Measurements from ENCODE around the gene PEX11G.
"Not testable (repeated sequence)": the region's sequence is repeated elsewhere in the genome, so short reads cannot be mapped to it uniquely, and the experiment has no call there.

PEX11G gene

GRCh38 chr19:7454998-7455397, 33.8 kb downstream of the PEX11G start:
- Histone ChIP-seq H3K27ac (ENCODE audit: low read depth, low read length) (no peak overlapping the region), H3F3A (ENCODE audit: control insufficient read depth, insufficient read depth) (no peaks in the 10 kb centered on the region), H3K9me2 (replicated peaks; ENCODE audit: control insufficient read depth, low read length) (peaks cover 6% of the 10 kb centered on the region; the same call in 1 of the 2 replicates), H3K4me1 (ENCODE audit: control insufficient read depth, low read length) (no peaks in the 10 kb centered on the region), H4K20me1 (ENCODE audit: control insufficient read depth, insufficient read depth, low read depth, low read length) (peaks cover 6% of the 10 kb centered on the region; the same call in 1 of the 2 replicates), H3K36me3 (ENCODE audit: control insufficient read depth, low read length) (peaks cover 92% of the 10 kb centered on the region), H3K27me3 (ENCODE audit: control insufficient read depth, low read length) (no peaks in the 10 kb centered on the region), H3K4me3 (ENCODE audit: low read length) (no peak overlapping the region), H3K4me2 (ENCODE audit: low read length) (no peak overlapping the region), H3K79me2 (ENCODE audit: control insufficient read depth, low read length) (peaks cover 47% of the 10 kb centered on the region), H3K9me3 (ENCODE audit: control insufficient read depth, insufficient read depth, low read length) (peaks cover 10% of the 10 kb centered on the region; the same call in 1 of the 2 replicates)
- TF ChIP-seq EZH2phosphoT487 (IDR thresholded peaks at IDR 0.05; ENCODE audit: borderline replicate concordance, low read length) (no peak), CTCF (IDR thresholded peaks at IDR 0.05; ENCODE audit: low read depth, low read length, poor library complexity, severe bottlenecking) (no peak)

GRCh38 chr19:7450243-7451223, 38.3 kb downstream of the PEX11G start:
- Histone ChIP-seq H3K9me2 (replicated peaks; ENCODE audit: control insufficient read depth, low read length) (peaks cover 6% of the 10 kb centered on the region; the same call in 1 of the 2 replicates), H3K27me3 (ENCODE audit: control insufficient read depth, low read length) (no peaks in the 10 kb centered on the region), H3K4me2 (ENCODE audit: low read length) (no peak overlapping the region), H3K36me3 (ENCODE audit: control insufficient read depth, low read length) (peaks cover 95% of the 10 kb centered on the region), H4K20me1 (ENCODE audit: control insufficient read depth, insufficient read depth, low read depth, low read length) (peaks cover 6% of the 10 kb centered on the region; the same call in 1 of the 2 replicates), H3K27ac (ENCODE audit: low read depth, low read length) (no peak overlapping the region), H3K79me2 (ENCODE audit: control insufficient read depth, low read length) (peaks cover 60% of the 10 kb centered on the region), H3F3A (ENCODE audit: control insufficient read depth, insufficient read depth) (no peaks in the 10 kb centered on the region; the same call in 1 of the 2 replicates), H3K9me3 (ENCODE audit: control insufficient read depth, insufficient read depth, low read length) (peaks cover 10% of the 10 kb centered on the region; the same call in 1 of the 2 replicates), H3K4me3 (ENCODE audit: low read length) (no peak overlapping the region), H3K4me1 (ENCODE audit: control insufficient read depth, low read length) (no peaks in the 10 kb centered on the region)
- TF ChIP-seq CTCF (IDR thresholded peaks at IDR 0.05; ENCODE audit: low read depth, low read length, poor library complexity, severe bottlenecking), result no peak
- TF ChIP-seq EZH2phosphoT487 (IDR thresholded peaks at IDR 0.05; ENCODE audit: borderline replicate concordance, low read length), result no peak

- H3K9me3 ChIP-seq (ENCODE audit: control insufficient read depth, insufficient read depth, low read length), result peaks cover 10% of the 10 kb centered on the region; the same call in 1 of the 2 replicates
- H3K27ac ChIP-seq (ENCODE audit: low read depth, low read length); H3K27me3 ChIP-seq (ENCODE audit: control insufficient read depth, low read length); H3K4me3 ChIP-seq (ENCODE audit: low read length); H4K20me1 ChIP-seq (ENCODE audit: control insufficient read depth, insufficient read depth, low read depth, low read length); H3F3A ChIP-seq (ENCODE audit: control insufficient read depth, insufficient read depth); H3K4me1 ChIP-seq (ENCODE audit: control insufficient read depth, low read length); H3K4me2 ChIP-seq (ENCODE audit: low read length); H3K9me2 ChIP-seq (replicated peaks; ENCODE audit: control insufficient read depth, low read length): not testable (repeated sequence)
- H3K36me3 ChIP-seq (ENCODE audit: control insufficient read depth, low read length), result peaks cover 95% of the 10 kb centered on the region
- peaks cover 50% of the 10 kb centered on the region for H3K79me2 ChIP-seq (ENCODE audit: control insufficient read depth, low read length)
These were observed 39.3 kb downstream of the PEX11G start for GRCh38 chr19:7449391-7450070.
